Measurements from ENCODE around the gene MORN1. TPM values are rescaled to one million over a fixed set of nuclear protein-coding genes. Genes with fewer than 3 reads are reported as not detected.

Gene MORN1
- total RNA-seq, 6 experiments from 2014 or later, result 3.1 to 7.1 (median 4.5) TPM

DNA sequence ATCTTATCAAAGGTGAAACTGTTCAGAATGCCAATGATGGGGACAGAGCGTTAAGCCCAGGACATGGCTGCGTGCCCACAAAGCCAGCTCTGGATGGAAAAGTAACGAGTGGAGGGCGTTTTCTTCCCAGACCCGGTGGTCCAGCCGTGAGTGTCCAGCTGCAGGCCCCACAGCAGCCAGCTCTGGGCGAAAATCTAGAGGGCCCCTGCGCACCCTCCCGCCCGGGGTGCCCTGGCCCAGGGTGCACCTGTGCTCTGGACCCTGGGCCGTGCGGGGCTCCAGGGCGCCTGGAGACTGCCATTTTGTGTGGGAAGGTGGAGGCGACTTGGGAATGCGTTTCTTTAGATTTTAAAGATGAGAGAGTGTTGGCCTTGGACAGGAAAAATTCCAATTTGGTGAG lies 104.4 kb downstream of the MORN1 start:
- intact Hi-C loops (cut with DNase I), result no loop called here
- WGBS (ENCODE audit: insufficient coverage, low coverage, low lambda C conversion rate, missing lambda C conversion rate), result 76% methylated on average over 8 of the region's 15 CpGs
- TF ChIP-seq POLR2A (IDR thresholded peaks at IDR 0.05), result no peak
- TF ChIP-seq, protein P1, sequence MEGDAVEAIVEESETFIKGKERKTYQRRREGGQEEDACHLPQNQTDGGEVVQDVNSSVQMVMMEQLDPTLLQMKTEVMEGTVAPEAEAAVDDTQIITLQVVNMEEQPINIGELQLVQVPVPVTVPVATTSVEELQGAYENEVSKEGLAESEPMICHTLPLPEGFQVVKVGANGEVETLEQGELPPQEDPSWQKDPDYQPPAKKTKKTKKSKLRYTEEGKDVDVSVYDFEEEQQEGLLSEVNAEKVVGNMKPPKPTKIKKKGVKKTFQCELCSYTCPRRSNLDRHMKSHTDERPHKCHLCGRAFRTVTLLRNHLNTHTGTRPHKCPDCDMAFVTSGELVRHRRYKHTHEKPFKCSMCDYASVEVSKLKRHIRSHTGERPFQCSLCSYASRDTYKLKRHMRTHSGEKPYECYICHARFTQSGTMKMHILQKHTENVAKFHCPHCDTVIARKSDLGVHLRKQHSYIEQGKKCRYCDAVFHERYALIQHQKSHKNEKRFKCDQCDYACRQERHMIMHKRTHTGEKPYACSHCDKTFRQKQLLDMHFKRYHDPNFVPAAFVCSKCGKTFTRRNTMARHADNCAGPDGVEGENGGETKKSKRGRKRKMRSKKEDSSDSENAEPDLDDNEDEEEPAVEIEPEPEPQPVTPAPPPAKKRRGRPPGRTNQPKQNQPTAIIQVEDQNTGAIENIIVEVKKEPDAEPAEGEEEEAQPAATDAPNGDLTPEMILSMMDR (IDR thresholded peaks at IDR 0.05), result no peak
- DNase-seq, result no peak
- Histone ChIP-seq H3K27ac (no peak overlapping the region), H3K36me3 (no peaks in the 10 kb centered on the region), H3K4me3 (no peak overlapping the region), H3K9me3 (no peaks in the 10 kb centered on the region), H3K27me3 (no peaks in the 10 kb centered on the region), H3K4me1 (peaks cover 0 to 48% (median 13%) of the 10 kb centered on the region in 4 donors)
- ATAC-seq, result no peak

DNA sequence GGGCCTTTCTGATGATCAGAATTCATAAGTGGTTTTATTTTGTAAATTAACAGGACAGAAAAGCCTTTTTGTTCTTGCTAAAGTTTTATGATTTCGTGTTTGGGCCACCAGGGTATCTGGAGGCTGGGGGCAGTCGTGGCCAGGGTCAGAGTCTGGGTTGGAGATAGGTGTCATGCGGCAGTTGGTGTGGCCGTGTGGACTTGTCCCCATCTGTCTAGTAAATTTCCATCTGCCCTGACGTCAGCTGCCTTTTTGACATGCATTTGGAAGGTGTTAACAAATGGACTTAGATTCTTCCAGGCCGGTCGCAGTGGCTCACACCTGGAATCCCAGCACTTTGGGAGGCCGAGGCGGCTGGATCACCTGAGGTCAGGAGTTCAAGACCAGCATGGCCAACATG lies 106.4 kb downstream of the MORN1 start:
- TF ChIP-seq, protein P1 (IDR thresholded peaks at IDR 0.05), result no peak
- no peak for TF ChIP-seq POLR2A (IDR thresholded peaks at IDR 0.05)
- intact Hi-C loops (cut with DNase I), result no loop called here
- H3K9me3 ChIP-seq, result no peaks in the 10 kb centered on the region
- H3K27me3 ChIP-seq, result no peaks in the 10 kb centered on the region
- H3K27ac ChIP-seq, result peak overlapping the region in 2 of 3 donors; percentile 37 to 84
- WGBS (ENCODE audit: insufficient coverage, low coverage, low lambda C conversion rate, missing lambda C conversion rate), result 37% methylated on average over 8 of the region's 9 CpGs
- H3K4me1 ChIP-seq, result peaks cover 0 to 41% (median 12%) of the 10 kb centered on the region in 4 donors
- no peaks in the 10 kb centered on the region for H3K36me3 ChIP-seq
- DNase-seq, result peak in 1 of 3 donors; percentile 51
- H3K4me3 ChIP-seq, result no peak overlapping the region
- peak; percentile 7 to 52 (median 24) for ATAC-seq

DNA sequence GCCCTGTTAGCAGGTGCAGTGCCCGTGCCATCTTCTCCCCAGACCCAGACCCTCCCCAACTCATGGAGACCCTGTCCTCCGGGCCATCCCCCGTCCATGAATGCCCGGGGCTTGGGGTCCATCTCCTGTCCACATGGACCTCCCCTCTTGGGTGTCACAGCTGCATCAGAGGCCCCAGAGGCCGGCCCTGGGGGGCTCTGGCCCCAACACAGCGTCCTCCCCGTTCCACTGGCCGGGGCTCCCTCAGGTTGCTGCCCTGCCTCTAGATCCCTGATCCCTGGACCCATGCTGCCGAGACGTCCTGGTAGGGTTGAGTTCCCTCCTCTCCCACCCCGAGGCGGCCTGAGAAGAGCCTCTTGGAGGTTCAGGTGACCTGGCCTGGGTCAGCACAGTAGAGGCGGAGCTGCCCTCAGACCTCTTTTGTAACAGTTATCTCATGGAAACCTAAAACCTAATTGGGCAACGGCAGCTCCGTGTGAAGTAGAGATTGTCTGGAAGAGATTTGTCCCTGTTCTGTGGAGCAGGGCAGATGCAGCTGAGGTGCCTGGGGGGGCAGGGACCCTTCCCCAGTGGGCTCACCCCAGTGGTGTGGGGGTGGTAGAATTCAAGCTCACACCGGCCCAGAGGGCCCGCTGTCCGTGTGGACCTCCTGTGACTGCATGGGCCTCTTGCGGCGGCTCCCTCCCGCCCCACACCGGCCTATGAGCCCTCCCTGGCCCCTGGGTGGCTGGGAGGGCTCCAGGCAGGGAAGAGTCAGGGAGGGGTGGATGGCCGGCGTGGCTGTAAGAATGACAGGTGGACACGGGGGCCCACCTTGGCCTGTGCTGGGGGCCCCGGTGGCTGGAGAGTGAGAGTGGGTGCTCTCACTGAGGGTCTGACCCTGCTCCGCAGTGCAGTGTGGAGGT lies 107.1 kb downstream of the MORN1 start:
- intact Hi-C loops (cut with DNase I), result no loop called here
- DNase-seq (peak; percentile 29 to 77 (median 74)), ATAC-seq (peak; percentile 36 to 84 (median 61))
- peak overlapping the region in 2 of 3 donors; percentile 37 to 84 for H3K27ac ChIP-seq
- no peak overlapping the region for H3K4me3 ChIP-seq
- WGBS (ENCODE audit: insufficient coverage, low coverage, low lambda C conversion rate, missing lambda C conversion rate), result 64% methylated on average over 11 of the region's 27 CpGs
- H3K4me1 ChIP-seq, result peaks cover 0 to 44% (median 14%) of the 10 kb centered on the region in 4 donors
- no peaks in the 10 kb centered on the region for H3K27me3 ChIP-seq
- no peaks in the 10 kb centered on the region for H3K36me3 ChIP-seq
- TF ChIP-seq, protein P1 (IDR thresholded peaks at IDR 0.05), result no peak
- no peak for TF ChIP-seq POLR2A (IDR thresholded peaks at IDR 0.05)
- no peaks in the 10 kb centered on the region for H3K9me3 ChIP-seq

DNA sequence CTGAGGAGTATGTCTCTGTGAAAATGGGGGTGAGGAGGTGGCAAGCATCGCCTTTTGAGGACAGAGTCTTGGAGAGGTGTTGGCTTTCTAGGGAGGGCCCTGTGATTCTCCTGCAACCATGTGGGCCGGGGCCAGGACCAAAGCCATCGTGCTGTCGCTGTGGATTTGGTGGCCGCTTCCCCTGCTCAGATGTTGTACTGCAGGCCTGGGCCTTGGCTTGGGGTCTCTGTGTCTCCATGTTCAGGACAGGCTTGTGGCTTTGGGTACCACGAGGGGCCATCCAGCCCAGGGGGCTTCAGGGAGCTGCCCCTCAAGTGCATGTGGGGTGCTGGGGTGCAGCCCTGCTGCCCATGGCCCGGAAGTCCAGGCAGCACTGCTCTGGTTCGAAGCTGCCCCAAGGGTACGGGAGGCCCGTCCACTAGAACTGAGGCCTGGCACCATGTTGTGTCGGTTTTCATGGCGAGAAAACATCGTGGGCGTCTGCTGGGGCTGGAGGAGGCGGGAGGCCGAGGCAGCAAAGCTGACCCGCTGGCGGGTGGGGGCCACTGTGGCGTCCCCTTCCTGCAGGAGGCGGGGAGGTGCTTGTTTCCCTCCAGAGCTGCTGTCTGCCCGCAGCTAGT lies 107.9 kb downstream of the MORN1 start:
- intact Hi-C loops (cut with DNase I), result no loop called here
- ATAC-seq (peak in 1 of 4 donors; percentile 1), DNase-seq (peak in 2 of 3 donors; percentile 21 to 49)
- Histone ChIP-seq H3K4me1 (peaks cover 0 to 47% (median 15%) of the 10 kb centered on the region in 4 donors), H3K9me3 (no peaks in the 10 kb centered on the region), H3K4me3 (no peak overlapping the region), H3K36me3 (no peaks in the 10 kb centered on the region), H3K27me3 (no peaks in the 10 kb centered on the region), H3K27ac (peak overlapping the region in 1 of 3 donors; percentile 84)
- no CpG with 5 or more reads among the region's 21 CpGs for WGBS (ENCODE audit: insufficient coverage, low coverage, low lambda C conversion rate, missing lambda C conversion rate)
- no peak for TF ChIP-seq POLR2A (IDR thresholded peaks at IDR 0.05)
- TF ChIP-seq, protein P1 (IDR thresholded peaks at IDR 0.05), result no peak

All from right lobe of liver (tissue), 6 donors.